Mesenchymal stem cell (in vitro differentiated cells and primary cell): Measurements from ENCODE around the gene MRPS12.
A peak's percentile ranks its signal among the peaks of the same experiment; 100 is the strongest.

Experiments used
- DNase-seq: peaks from one replicate; pipeline ENCODE4 v3.0.0-alpha.2; 2013
- H2AFZ ChIP-seq: one replicate; pipeline ENCODE4 v1.6.1; 2013; ENCODE audit warnings: low read depth, mild to moderate bottlenecking, control low read depth, inconsistent platforms, low read length, moderate library complexity
- H2AK5ac ChIP-seq: 2 replicates; pipeline ENCODE4 v1.6.1; 2013; ENCODE audit warnings: low read length, moderate library complexity, mild to moderate bottlenecking, inconsistent platforms; ENCODE audit not compliant: severe bottlenecking
- H2BK120ac ChIP-seq: one replicate; pipeline ENCODE4 v1.6.1; 2013; ENCODE audit warnings: low read depth, mild to moderate bottlenecking, inconsistent platforms, low read length, moderate library complexity
- H2BK12ac ChIP-seq, 2 experiments: one replicate each; pipeline ENCODE4 v1.6.1; 2013; ENCODE audit warnings: inconsistent platforms in 2 of 2, low read length in 2 of 2, mild to moderate bottlenecking in 2 of 2, moderate library complexity in 2 of 2, control low read depth in 1 of 2
- H2BK15ac ChIP-seq: one replicate; pipeline ENCODE4 v1.6.1; 2013; ENCODE audit warnings: mild to moderate bottlenecking, low read depth, inconsistent platforms; ENCODE audit not compliant: poor library complexity, severe bottlenecking
- H2BK5ac ChIP-seq: 2 replicates; pipeline ENCODE4 v1.6.1; 2013; ENCODE audit warnings: low read depth, mild to moderate bottlenecking, low read length, control low read depth, inconsistent platforms; ENCODE audit not compliant: poor library complexity, severe bottlenecking
- H3K14ac ChIP-seq, 2 experiments: one replicate each; pipeline ENCODE4 v1.6.1; 2013; ENCODE audit warnings: inconsistent platforms in 2 of 2, low read length in 2 of 2, control low read depth in 1 of 2, mild to moderate bottlenecking in 1 of 2, moderate library complexity in 1 of 2
- H3K18ac ChIP-seq, 2 experiments: one replicate each; pipeline ENCODE4 v1.6.1; 2013; ENCODE audit warnings: inconsistent platforms in 2 of 2, low read length in 2 of 2, control low read depth in 1 of 2, low read depth in 1 of 2, mild to moderate bottlenecking in 1 of 2
- H3K23ac ChIP-seq, 2 experiments: one replicate each; pipeline ENCODE4 v1.6.1; 2013; ENCODE audit warnings: inconsistent platforms in 2 of 2, low read length in 2 of 2, mild to moderate bottlenecking in 2 of 2, moderate library complexity in 2 of 2, control low read depth in 1 of 2
- H3K27ac ChIP-seq: 2 replicates; pipeline ENCODE4 v1.5.1; 2013; ENCODE audit warnings: mild to moderate bottlenecking, moderate library complexity, low read length, control low read depth, inconsistent platforms; ENCODE audit not compliant: poor library complexity, severe bottlenecking
- H3K27me3 ChIP-seq, 2 experiments: 2 replicates each; pipeline versions ENCODE4 v1.6.1 to v1.7.0; 2013; ENCODE audit warnings: low read length in 2 of 2, mild to moderate bottlenecking in 2 of 2, moderate library complexity in 2 of 2, control low read depth in 1 of 2, inconsistent platforms in 1 of 2; ENCODE audit not compliant: control insufficient read depth in 1 of 2, insufficient read depth in 1 of 2
- H3K36me3 ChIP-seq, 2 experiments: 2 replicates each; pipeline versions ENCODE4 v1.6.1 to v1.7.0; 2013; ENCODE audit warnings: low read length in 2 of 2, control low read depth in 1 of 2, inconsistent platforms in 1 of 2, low read depth in 1 of 2, mild to moderate bottlenecking in 1 of 2; ENCODE audit not compliant: insufficient read depth in 2 of 2, control insufficient read depth in 1 of 2
- H3K4ac ChIP-seq, 2 experiments: one replicate each; pipeline ENCODE4 v1.6.1; 2013; ENCODE audit warnings: inconsistent platforms in 2 of 2, low read length in 2 of 2, mild to moderate bottlenecking in 2 of 2, moderate library complexity in 2 of 2, control low read depth in 1 of 2, low read depth in 1 of 2
- H3K4me1 ChIP-seq: 2 replicates; pipeline ENCODE4 v1.6.1; 2013; ENCODE audit warnings: low read depth, low read length, control low read depth; ENCODE audit not compliant: control insufficient read depth, insufficient read depth
- H3K4me2 ChIP-seq: 2 replicates; pipeline ENCODE4 v1.6.1; 2013; ENCODE audit warnings: low read length, mild to moderate bottlenecking, inconsistent platforms; ENCODE audit not compliant: poor library complexity, severe bottlenecking
- H3K4me3 ChIP-seq, 2 experiments: 2 replicates each; pipeline versions ENCODE4 v1.5.1 to v1.7.0; 2013; ENCODE audit warnings: low read length in 2 of 2, mild to moderate bottlenecking in 2 of 2, control low read depth in 1 of 2, low read depth in 1 of 2; ENCODE audit not compliant: insufficient read depth in 1 of 2
- H3K79me1 ChIP-seq: replicated peaks from 2 replicates; pipeline ENCODE4 v1.6.1; 2013; ENCODE audit warnings: mild to moderate bottlenecking, control low read depth, low read length, inconsistent platforms; ENCODE audit not compliant: poor library complexity, severe bottlenecking
- H3K9ac ChIP-seq: 2 replicates; pipeline ENCODE4 v1.7.0; 2013; ENCODE audit warnings: mild to moderate bottlenecking, low read length, moderate library complexity
- H3K9me3 ChIP-seq: 2 replicates; pipeline ENCODE4 v1.7.0; 2013; ENCODE audit warnings: mild to moderate bottlenecking, low read length; ENCODE audit not compliant: control insufficient read depth
- H4K8ac ChIP-seq: one replicate; pipeline ENCODE4 v1.6.1; 2013; ENCODE audit warnings: inconsistent platforms, mild to moderate bottlenecking, low read length, moderate library complexity
- H4K91ac ChIP-seq: one replicate; pipeline ENCODE4 v1.6.1; 2013; ENCODE audit warnings: mild to moderate bottlenecking, low read length, inconsistent platforms
- WGBS: methylation state at CpG from one replicate; pipeline ENCODE4 v1.1.7; 2013; ENCODE audit warnings: mixed read lengths; 5-methylcytosine and 5-hydroxymethylcytosine counted together

The MRPS12 gene

DNA sequence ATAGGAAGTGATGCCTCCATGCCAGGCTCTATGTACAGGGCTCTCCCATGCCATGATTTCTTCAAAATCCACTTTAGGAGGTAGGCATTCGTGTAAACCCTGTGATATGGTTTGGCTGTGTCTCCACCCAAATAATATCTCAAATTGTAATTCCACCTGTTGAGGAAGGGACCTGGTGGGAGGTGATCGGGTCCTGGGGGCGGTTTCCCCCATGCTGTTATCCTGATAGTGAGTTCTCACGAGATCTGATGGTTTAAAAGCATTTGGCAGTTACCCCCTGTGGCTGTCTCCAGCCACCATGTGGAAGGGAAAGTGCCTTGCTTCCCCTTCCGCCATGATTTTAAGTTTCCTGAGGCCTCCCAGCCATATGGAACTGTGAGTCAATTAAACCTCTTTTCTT, 8.3 kb upstream of the MRPS12 start:
- no peak overlapping the region for H2BK15ac ChIP-seq
- no peak overlapping the region for H2BK12ac ChIP-seq
- H2AFZ ChIP-seq, result no peak overlapping the region
- no peaks in the 10 kb centered on the region for H3K27me3 ChIP-seq
- H3K79me1 ChIP-seq, result peaks cover 5% of the 10 kb centered on the region
- no peak overlapping the region for H4K8ac ChIP-seq
- H2BK120ac ChIP-seq, result no peak overlapping the region
- no peaks in the 10 kb centered on the region for H3K9me3 ChIP-seq
- no peak overlapping the region for H2BK5ac ChIP-seq
- no peak overlapping the region for H3K23ac ChIP-seq
- H3K9ac ChIP-seq, result no peak overlapping the region
- no peaks in the 10 kb centered on the region for H3K4me1 ChIP-seq
- H3K36me3 ChIP-seq, result peaks cover 35 to 62% of the 10 kb centered on the region in 2 experiments
- H4K91ac ChIP-seq, result no peak overlapping the region
- no peak overlapping the region for H3K4me3 ChIP-seq
- H3K18ac ChIP-seq, result no peak overlapping the region
- H3K14ac ChIP-seq, result no peak overlapping the region
- H3K4ac ChIP-seq, result no peak overlapping the region
- H3K4me2 ChIP-seq, result no peak overlapping the region
- H3K27ac ChIP-seq, result no peak overlapping the region
- WGBS, result 96% methylated on average over 4 of the region's 5 CpGs
- no peak for DNase-seq
- H2AK5ac ChIP-seq, result no peak overlapping the region

DNA sequence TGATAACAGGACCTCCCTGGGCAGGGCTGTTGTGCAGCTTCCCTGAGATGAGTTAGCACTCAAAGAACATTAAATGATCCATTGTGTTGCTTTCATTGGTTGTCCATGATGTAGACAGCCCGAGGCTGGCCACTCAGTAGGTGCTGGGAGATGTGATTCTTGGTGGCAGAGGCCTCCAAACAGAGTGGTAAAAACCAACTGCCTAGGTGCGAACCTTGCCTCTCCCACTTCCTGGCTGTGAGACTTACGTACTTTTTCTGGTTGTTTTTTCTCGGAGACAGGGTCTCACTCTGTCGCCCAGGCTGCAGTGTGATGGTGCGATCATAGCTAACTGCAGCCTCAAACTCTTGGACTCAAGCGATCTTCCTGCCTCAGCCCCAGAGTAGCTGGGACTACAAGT, 6.4 kb upstream of the MRPS12 start:
- Histone ChIP-seq H2AFZ (no peak overlapping the region), H3K27me3 (no peaks in the 10 kb centered on the region), H3K18ac (no peak overlapping the region), H3K4ac (no peak overlapping the region), H2BK15ac (no peak overlapping the region), H2BK12ac (no peak overlapping the region), H3K14ac (no peak overlapping the region), H3K4me1 (no peaks in the 10 kb centered on the region), H3K27ac (no peak overlapping the region), H3K9me3 (no peaks in the 10 kb centered on the region), H2BK120ac (no peak overlapping the region), H3K23ac (no peak overlapping the region), H3K4me3 (no peak overlapping the region), H2AK5ac (no peak overlapping the region), H4K91ac (no peak overlapping the region), H4K8ac (no peak overlapping the region), H2BK5ac (no peak overlapping the region), H3K9ac (no peak overlapping the region), H3K4me2 (no peak overlapping the region), H3K36me3 (peaks cover 35 to 59% of the 10 kb centered on the region in 2 experiments), H3K79me1 (peaks cover 11% of the 10 kb centered on the region)
- no peak for DNase-seq
- WGBS, result 98% methylated on average over 7 of the region's 7 CpGs

DNA sequence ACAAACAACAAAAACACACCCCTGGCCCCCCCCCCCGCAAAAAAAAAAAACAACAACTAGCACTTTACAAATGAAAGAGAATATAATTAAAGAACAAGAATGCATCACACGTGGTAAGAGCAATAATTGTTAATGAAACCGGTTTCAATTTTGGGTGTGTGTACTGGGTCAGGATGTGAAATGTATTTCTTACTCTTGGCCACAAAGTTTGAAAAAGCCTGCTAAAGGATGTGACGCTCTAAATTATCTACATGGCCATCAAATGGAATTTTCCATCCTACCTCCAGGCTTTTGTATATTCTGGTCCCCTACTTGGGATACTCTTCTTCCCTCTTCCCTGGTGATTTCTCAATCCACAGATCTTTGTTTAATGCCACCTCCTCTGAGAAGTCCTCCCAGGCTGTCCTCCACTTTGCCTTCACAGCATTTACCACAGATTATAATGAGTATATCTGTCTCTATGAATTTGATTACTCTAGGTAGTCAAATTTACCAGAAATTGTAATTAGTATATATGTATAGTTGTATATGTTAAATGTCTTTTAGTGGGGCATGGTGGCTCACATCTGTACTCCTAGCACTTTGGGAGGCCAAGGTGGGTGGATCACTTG, 2.2 kb upstream of the MRPS12 start:
- no peaks in the 10 kb centered on the region for H3K9me3 ChIP-seq
- peaks cover 36 to 46% of the 10 kb centered on the region in 2 experiments for H3K36me3 ChIP-seq
- H3K4me2 ChIP-seq, result no peak overlapping the region
- H2BK15ac ChIP-seq, result no peak overlapping the region
- no peak overlapping the region for H4K91ac ChIP-seq
- no peak for DNase-seq
- H2BK12ac ChIP-seq, result no peak overlapping the region
- H2AK5ac ChIP-seq, result no peak overlapping the region
- peaks cover 10% of the 10 kb centered on the region for H3K4me1 ChIP-seq
- H2BK5ac ChIP-seq, result no peak overlapping the region
- no peaks in the 10 kb centered on the region for H3K27me3 ChIP-seq
- no peak overlapping the region for H3K9ac ChIP-seq
- no peak overlapping the region for H3K4ac ChIP-seq
- H4K8ac ChIP-seq, result no peak overlapping the region
- no peak overlapping the region for H2BK120ac ChIP-seq
- no peak overlapping the region for H3K27ac ChIP-seq
- H3K79me1 ChIP-seq, result peaks cover 25% of the 10 kb centered on the region
- no peak overlapping the region for H3K18ac ChIP-seq
- H3K14ac ChIP-seq, result no peak overlapping the region
- no peak overlapping the region for H3K4me3 ChIP-seq
- H2AFZ ChIP-seq, result no peak overlapping the region
- H3K23ac ChIP-seq, result no peak overlapping the region
- WGBS, result 98% methylated on average over 3 of the region's 4 CpGs

DNA sequence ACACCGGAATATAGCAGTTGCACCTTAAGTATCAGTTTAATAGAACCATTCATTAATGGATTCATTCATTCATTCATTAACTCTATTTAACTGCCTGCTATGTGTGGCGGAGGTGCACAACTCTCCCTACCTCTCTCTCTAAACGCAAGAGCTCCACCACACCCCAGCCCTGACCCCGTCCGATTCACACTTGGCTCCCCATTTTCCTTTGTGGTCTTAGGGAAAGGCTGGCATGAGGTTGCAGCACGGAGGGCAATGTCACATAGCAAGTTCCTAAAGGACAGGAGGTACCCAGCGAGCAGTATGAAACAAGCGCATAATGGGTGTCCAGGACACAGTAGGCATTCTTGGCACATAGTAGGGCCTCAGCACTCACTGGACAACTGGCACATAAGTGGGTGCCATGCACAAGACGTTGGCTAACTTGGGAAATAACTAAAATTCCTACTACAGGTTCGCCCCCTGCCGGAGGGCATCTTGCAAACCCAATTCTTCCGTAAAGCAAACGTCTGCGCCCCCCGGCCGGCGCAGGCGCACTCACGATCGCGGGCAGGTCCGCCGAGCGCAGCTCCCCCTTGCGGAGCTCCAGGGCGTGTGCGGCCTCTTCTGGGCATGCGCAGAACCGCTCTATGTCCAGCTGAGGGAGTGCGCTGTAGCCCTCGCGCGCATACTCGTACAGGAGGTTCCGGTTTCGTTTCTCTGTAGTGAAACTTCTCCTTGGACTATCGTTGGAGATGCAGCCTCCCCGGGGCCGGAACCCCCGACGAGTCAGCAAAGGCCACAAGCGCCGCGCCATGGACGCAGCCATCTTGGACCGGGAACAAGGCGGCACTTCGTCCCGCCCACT, 592 bp upstream of the MRPS12 start, which contains the start of gene SARS2:
SARS2 (minus strand) TSS at position 835 of the 847 bp plus-strand sequence; CDS start at position 808, 27 bp downstream.
- H3K36me3 ChIP-seq, result peaks cover 34 to 41% of the 10 kb centered on the region in 2 experiments
- H4K8ac ChIP-seq, result peak within 1 kb of the TSS; percentile 95
- peak within 1 kb of the TSS; percentile 97 for H3K4me2 ChIP-seq
- H2BK120ac ChIP-seq, result peak within 1 kb of the TSS; percentile 30
- peak within 1 kb of the TSS; percentile 89 for H2AFZ ChIP-seq
- H3K4me1 ChIP-seq, result peaks cover 10% of the 10 kb centered on the region
- no peaks in the 10 kb centered on the region for H3K9me3 ChIP-seq
- peak within 1 kb of the TSS; percentile 85 to 89 for H3K4ac ChIP-seq
- H4K91ac ChIP-seq, result peak within 1 kb of the TSS; percentile 75
- H3K4me3 ChIP-seq, result peak within 1 kb of the TSS; percentile 80 to 89
- H3K27ac ChIP-seq, result peak within 1 kb of the TSS; percentile 97
- peaks cover 32% of the 10 kb centered on the region for H3K79me1 ChIP-seq
- H2AK5ac ChIP-seq, result peak within 1 kb of the TSS; percentile 33
- peak within 1 kb of the TSS; percentile 81 for H2BK5ac ChIP-seq
- 4% methylated on average over 49 of the region's 49 CpGs for WGBS
- peak; percentile 94 for DNase-seq
- no peaks in the 10 kb centered on the region for H3K27me3 ChIP-seq
- peak within 1 kb of the TSS; percentile 95 for H3K9ac ChIP-seq
- H2BK12ac ChIP-seq, result peak within 1 kb of the TSS in 1 of 2 experiments; percentile 21
- H2BK15ac ChIP-seq, result peak within 1 kb of the TSS; percentile 71
- H3K14ac ChIP-seq, result peak within 1 kb of the TSS in 1 of 2 experiments; percentile 50
- peak within 1 kb of the TSS; percentile 75 to 91 for H3K18ac ChIP-seq
- H3K23ac ChIP-seq, result no peak within 1 kb of the TSS
